GM12891 (cell line): ENCODE data around the gene IGFL3.

ENCODE experiments used
- POLR2A ChIP-seq: IDR thresholded peaks from 2 replicates; pipeline ENCODE4 v1.6.1; 2011; ENCODE audit warnings: low read depth, low read length, control low read depth
- POLR2AphosphoS5 ChIP-seq: IDR thresholded peaks from 2 replicates; pipeline ENCODE4 v1.6.1; 2011; ENCODE audit warnings: low read depth, low read length, control low read depth
- SPI1 ChIP-seq: IDR thresholded peaks from 2 replicates; pipeline ENCODE4 v1.6.1; 2011; ENCODE audit warnings: low read depth, low read length, control low read depth
- TAF1 ChIP-seq: IDR thresholded peaks from 2 replicates; pipeline ENCODE4 v1.6.1; 2011; ENCODE audit warnings: low read depth, low read length, control low read depth

DNA sequence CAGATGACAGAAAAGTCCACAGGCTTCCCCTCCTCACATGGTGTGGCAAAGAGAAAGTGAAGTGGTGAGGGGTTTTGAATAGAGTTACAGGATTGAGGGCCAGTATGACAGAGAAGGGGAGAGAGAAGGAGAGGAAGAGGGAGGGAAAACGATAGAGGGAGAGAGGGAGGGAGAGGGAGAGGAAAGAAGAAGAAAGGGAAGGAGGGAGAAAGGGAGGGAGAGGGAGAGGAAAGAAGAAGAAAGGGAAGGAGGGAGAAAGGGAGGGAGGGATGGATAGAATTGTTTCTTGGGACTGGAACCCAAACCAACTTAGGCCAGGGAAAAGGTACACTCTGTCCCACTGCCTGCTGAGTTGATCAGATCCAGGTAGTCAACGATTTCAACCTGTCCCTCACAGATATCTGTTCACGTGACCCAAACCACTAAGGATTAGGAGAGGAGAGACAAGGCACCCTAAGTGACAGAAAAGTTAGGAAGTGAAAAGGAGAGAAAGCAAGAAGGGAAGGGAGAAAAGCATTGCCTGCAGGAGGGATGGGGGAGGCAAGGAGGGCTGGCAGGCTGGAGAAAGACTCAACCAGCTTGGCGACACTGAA lies 8.1 kb upstream of the IGFL3 start:
- TF ChIP-seq POLR2A (no peak), POLR2AphosphoS5 (no peak), TAF1 (no peak), SPI1 (no peak)
